A549 (cell line): ENCODE data around the gene HLCS.

Source experiments
- BHLHE40 ChIP-seq: IDR thresholded peaks from 2 replicates; pipeline ENCODE4 v1.6.1; 2012; ENCODE audit warnings: low read depth, low read length, inconsistent platforms
- CTCF ChIP-seq: fragments of >200 bp; sonication (Bioruptor Twin); formaldehyde crosslinking; IDR thresholded peaks from 3 replicates; pipeline ENCODE4 v1.5.1; 2016
- EHF ChIP-seq: fragments of 250-450 bp; sonication (Bioruptor Pico); IDR thresholded peaks from 2 replicates; pipeline ENCODE4 v1.5.0; 2020; ENCODE audit warnings: mild to moderate bottlenecking
- HMGXB4 ChIP-seq: fragments of 250-450 bp; sonication (Bioruptor Pico); IDR thresholded peaks from 2 replicates; pipeline ENCODE4 v1.5.0; 2021; ENCODE audit warnings: mild to moderate bottlenecking, moderate library complexity, borderline replicate concordance
- KDM1A ChIP-seq: fragments of 200-600 bp; sonication (generic); IDR thresholded peaks from 2 replicates; pipeline ENCODE4 v1.6.1; 2016; ENCODE audit warnings: low read depth, mild to moderate bottlenecking
- MAZ ChIP-seq: fragments of 150-350 bp; IDR thresholded peaks from 2 replicates; pipeline ENCODE4 v1.6.1; 2014; ENCODE audit warnings: antibody characterized with exemption, low read depth, low read length, borderline replicate concordance
- POLR2A ChIP-seq: IDR thresholded peaks from 2 replicates; pipeline ENCODE4 v1.6.1; 2012; ENCODE audit warnings: mild to moderate bottlenecking, low read length
- POLR2AphosphoS2 ChIP-seq: conservative IDR thresholded peaks from 2 replicates; pipeline ENCODE4 v1.6.1; 2012; ENCODE audit warnings: low read length, improper control_type of control experiment, inconsistent platforms
- RCOR1 ChIP-seq: fragments of 150-350 bp; IDR thresholded peaks from 2 replicates; pipeline ENCODE4 v1.6.1; 2014; ENCODE audit warnings: antibody characterized with exemption, low read length, low read depth
- USF2 ChIP-seq: fragments of 450-650 bp; IDR thresholded peaks from 2 replicates; pipeline ENCODE4 v1.6.1; 2014; ENCODE audit warnings: antibody characterized with exemption
- ZC3H11A ChIP-seq: fragments of 450-650 bp; IDR thresholded peaks from 2 replicates; pipeline ENCODE4 v1.6.1; 2014; ENCODE audit warnings: antibody characterized with exemption, mild to moderate bottlenecking
- ZFP36 ChIP-seq: fragments of 450-650 bp; IDR thresholded peaks from 2 replicates; pipeline ENCODE4 v1.6.1; 2014; ENCODE audit warnings: borderline replicate concordance; ENCODE audit not compliant: partially characterized antibody
- ZNF302 ChIP-seq: fragments of 250-450 bp; sonication (Bioruptor Pico); IDR thresholded peaks from 2 replicates; pipeline ENCODE4 v1.9.0; 2021; ENCODE audit warnings: inconsistent platforms, mild to moderate bottlenecking, moderate library complexity

- TF ChIP-seq HMGXB4 (CRISPR knock-in tag), result no peak
- TF ChIP-seq RCOR1, result no peak
- TF ChIP-seq CTCF, result no peak
- TF ChIP-seq USF2, result no peak
- no peak for TF ChIP-seq KDM1A
- TF ChIP-seq ZFP36, result no peak
- no peak for TF ChIP-seq ZC3H11A
- TF ChIP-seq EHF (CRISPR knock-in tag), result no peak
- no peak for TF ChIP-seq ZNF302 (CRISPR knock-in tag)
- TF ChIP-seq POLR2AphosphoS2, result no peak
- no peak for TF ChIP-seq MAZ
- TF ChIP-seq BHLHE40, result no peak
- no peak for TF ChIP-seq POLR2A
These were observed 116.1 kb downstream of the HLCS start for GRCh38 chr21:36850372-36850771.
